Renal pelvis (tissue), 4 donors: ENCODE results near the gene TCP10L. TPM values are rescaled to one million over a fixed set of nuclear protein-coding genes. Genes with fewer than 3 reads are reported as not detected.
A peak's percentile ranks its signal among the peaks of the same experiment; 100 is the strongest.
"Not testable (repeated sequence)": the region's sequence is repeated elsewhere in the genome, so short reads cannot be mapped to it uniquely, and the experiment has no call there.

Source experiments
- DNase-seq: peaks from one replicate; pipeline ENCODE4 v3.0.0-alpha.2; 2013
- polyA plus RNA-seq, 3 donors: library from polyadenylated mRNA; unstranded; fragments of 120-200 nt; gene quantifications; one replicate each; pipeline ENCODE4 v1.2.1, GENCODE V29; 2013; ENCODE audit not compliant: insufficient read length in 3 of 3

The TCP10L gene
- polyA plus RNA-seq, 3 donors = 1.8 to 2.4 (median 2.3) TPM

- DNase-seq = no peak
Measured at GRCh38 chr21:32587120-32587519, 1.8 kb upstream of the TCP10L start.

- DNase-seq = no peak
Measured at GRCh38 chr21:32585970-32586369, 647 bp upstream of the TCP10L start.

- DNase-seq = no peak
Measured at GRCh38 chr21:32584472-32584871, 851 bp downstream of the TCP10L start.

- DNase-seq = no peak
Measured at GRCh38 chr21:32581732-32582131, 3.6 kb downstream of the TCP10L start.

- DNase-seq = no peak
Measured at GRCh38 chr21:32580949-32581348, 4.4 kb downstream of the TCP10L start.

- DNase-seq = no peak
Measured at GRCh38 chr21:32578107-32578691, 7.1 kb downstream of the TCP10L start.

- DNase-seq = no peak
Measured at GRCh38 chr21:32576011-32576410, 9.3 kb downstream of the TCP10L start.

- DNase-seq = no peak
Measured at GRCh38 chr21:32574946-32575925, 10.1 kb downstream of the TCP10L start.

- no peak for DNase-seq
Measured at GRCh38 chr21:32572574-32573420, 12.5 kb downstream of the TCP10L start.

- no peak for DNase-seq
Measured at GRCh38 chr21:32570456-32570855, 14.9 kb downstream of the TCP10L start.

- peak; percentile 84 for DNase-seq
Measured at GRCh38 chr21:32569261-32570230, 15.8 kb downstream of the TCP10L start.

GRCh38 chr21:32567626-32568025 is 17.7 kb downstream of the TCP10L start:
- no peak for DNase-seq

GRCh38 chr21:32566741-32567389 is 18.5 kb downstream of the TCP10L start:
- DNase-seq = no peak

GRCh38 chr21:32565856-32566465 is 19.4 kb downstream of the TCP10L start:
- no peak for DNase-seq

- no peak for DNase-seq
Measured at GRCh38 chr21:32562915-32563314, 22.4 kb downstream of the TCP10L start.

GRCh38 chr21:32562426-32562825 is 22.9 kb downstream of the TCP10L start:
- no peak for DNase-seq

GRCh38 chr21:32561476-32561875 is 23.8 kb downstream of the TCP10L start:
- not testable (repeated sequence) for DNase-seq

GRCh38 chr21:32560896-32561295 is 24.4 kb downstream of the TCP10L start:
- DNase-seq = no peak

GRCh38 chr21:32559006-32559610 is 26.2 kb downstream of the TCP10L start:
- DNase-seq = no peak

- no peak for DNase-seq
Measured at GRCh38 chr21:32558106-32558505, 27.2 kb downstream of the TCP10L start.
